Measurements from ENCODE around the gene GRID1. TPM values are rescaled to one million over a fixed set of nuclear protein-coding genes. Genes with fewer than 3 reads are reported as not detected.

GRID1 gene
- total and polyA plus RNA-seq, 9 of the 15 experiments (the other 6 are each of a cell fraction or from before 2014, with no cell fraction given), result 0.01 to 7.2 (median 1.2) TPM

DNA sequence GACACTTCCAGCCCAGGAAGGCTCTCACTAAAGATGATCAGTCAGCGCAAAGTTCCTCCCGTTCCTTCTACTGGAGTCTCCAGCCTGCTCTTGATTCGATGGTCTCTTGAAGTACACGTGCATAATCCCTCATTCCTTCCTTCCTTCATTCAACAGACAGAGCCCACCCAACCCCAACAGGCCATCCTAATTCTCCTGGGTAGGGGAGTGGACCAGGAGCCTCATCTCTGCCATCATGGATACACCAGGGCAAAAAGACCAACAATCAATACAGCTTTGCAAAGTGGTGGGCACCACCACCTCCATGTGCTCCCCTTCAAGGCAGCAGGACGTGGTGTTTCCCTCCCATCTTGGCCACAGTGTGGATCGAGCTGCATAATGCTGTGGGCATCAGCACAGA lies 446.3 kb downstream of the GRID1 start:
- H3K79me2 ChIP-seq (ENCODE audit: control insufficient read depth, insufficient read depth, low read length), result no peaks in the 10 kb centered on the region
- intact Hi-C loops (cut with micrococcal nuclease) (no loop called here), in situ Hi-C loops (cut with MboI) (no loop called here)
- BruUV-seq (replicated peaks), result no TSS peak
- H3K27ac ChIP-seq (ENCODE audit: extremely low read depth, low read depth, low read length), result no peak overlapping the region
- H3K9ac ChIP-seq (ENCODE audit: insufficient read depth in 1 of 2, low read depth in 2 of 2, low read length in 2 of 2), result no peak overlapping the region
- ATAC-seq (no peak), DNase-seq (ENCODE audit: extremely low read depth in 1 of 4, low spot score in 3 of 4) (no peak), FAIRE-seq (no peak)
- H4K20me1 ChIP-seq (replicated peaks; ENCODE audit: control insufficient read depth, insufficient read depth, low read length), result no peaks in the 10 kb centered on the region; the same call in 1 of the 2 replicates
- H3K9me3 ChIP-seq (replicated peaks; ENCODE audit: control insufficient read depth, insufficient read depth, low read depth, low read length), result no peaks in the 10 kb centered on the region
- H3K36me3 ChIP-seq (ENCODE audit: control insufficient read depth, insufficient read depth, low read length), result no peaks in the 10 kb centered on the region
- no peak overlapping the region for H2AFZ ChIP-seq (ENCODE audit: low read depth, low read length)
- no peak overlapping the region for H3K4me3 ChIP-seq
- CTCF ChIA-PET (ENCODE audit: low intra/inter-chr PET ratio), result no interaction called here
- WGBS (ENCODE audit: insufficient coverage, low coverage, missing lambda C conversion rate), result 0% methylated on average over 6 of the region's 6 CpGs
- no peak overlapping the region for H3K4me2 ChIP-seq (ENCODE audit: insufficient read depth, low read length)
- TF ChIP-seq BCL6 (CRISPR knock-in tag; IDR thresholded peaks at IDR 0.05), result no peak
- TF ChIP-seq SIN3B (IDR thresholded peaks at IDR 0.05; ENCODE audit: low read depth), result no peak
- TF ChIP-seq, protein P1, sequence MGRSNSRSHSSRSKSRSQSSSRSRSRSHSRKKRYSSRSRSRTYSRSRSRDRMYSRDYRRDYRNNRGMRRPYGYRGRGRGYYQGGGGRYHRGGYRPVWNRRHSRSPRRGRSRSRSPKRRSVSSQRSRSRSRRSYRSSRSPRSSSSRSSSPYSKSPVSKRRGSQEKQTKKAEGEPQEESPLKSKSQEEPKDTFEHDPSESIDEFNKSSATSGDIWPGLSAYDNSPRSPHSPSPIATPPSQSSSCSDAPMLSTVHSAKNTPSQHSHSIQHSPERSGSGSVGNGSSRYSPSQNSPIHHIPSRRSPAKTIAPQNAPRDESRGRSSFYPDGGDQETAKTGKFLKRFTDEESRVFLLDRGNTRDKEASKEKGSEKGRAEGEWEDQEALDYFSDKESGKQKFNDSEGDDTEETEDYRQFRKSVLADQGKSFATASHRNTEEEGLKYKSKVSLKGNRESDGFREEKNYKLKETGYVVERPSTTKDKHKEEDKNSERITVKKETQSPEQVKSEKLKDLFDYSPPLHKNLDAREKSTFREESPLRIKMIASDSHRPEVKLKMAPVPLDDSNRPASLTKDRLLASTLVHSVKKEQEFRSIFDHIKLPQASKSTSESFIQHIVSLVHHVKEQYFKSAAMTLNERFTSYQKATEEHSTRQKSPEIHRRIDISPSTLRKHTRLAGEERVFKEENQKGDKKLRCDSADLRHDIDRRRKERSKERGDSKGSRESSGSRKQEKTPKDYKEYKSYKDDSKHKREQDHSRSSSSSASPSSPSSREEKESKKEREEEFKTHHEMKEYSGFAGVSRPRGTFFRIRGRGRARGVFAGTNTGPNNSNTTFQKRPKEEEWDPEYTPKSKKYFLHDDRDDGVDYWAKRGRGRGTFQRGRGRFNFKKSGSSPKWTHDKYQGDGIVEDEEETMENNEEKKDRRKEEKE (IDR thresholded peaks at IDR 0.05; ENCODE audit: borderline replicate concordance in 1 of 2, control insufficient read depth in 1 of 2, low read depth in 2 of 2, low read length in 1 of 2), result no peak
- no peaks in the 10 kb centered on the region for H3K9me1 ChIP-seq (ENCODE audit: control insufficient read depth, insufficient read depth, low read length)
- H3K27me3 ChIP-seq (ENCODE audit: control insufficient read depth in 2 of 2, insufficient read depth in 2 of 2, low read length in 2 of 2), result peaks cover 0 to 3% of the 10 kb centered on the region in 2 experiments; a peak in 1 of 5 replicates
- no peaks in the 10 kb centered on the region for H3K4me1 ChIP-seq (replicated peaks in 1 of 2; ENCODE audit: control insufficient read depth in 2 of 2, insufficient read depth in 2 of 2, low read length in 2 of 2)
- POLR2A ChIA-PET, result interaction anchor here (0.6 kb wide), 1 partner anchor 1610 kb away, joined by 3 read pairs; no protein-coding TSS in a partner anchor
